GM23338 (cell line): ENCODE results near the gene DACT2. TPM values are rescaled to one million over a fixed set of nuclear protein-coding genes. Genes with fewer than 3 reads are reported as not detected.

ENCODE experiments used
- ATAC-seq: fragments of 200-7000 bp; cut with Tn5 transposase; 3 replicates; pipeline ENCODE4 v1.9.1; 2020
- DNase-seq: peaks from one replicate; pipeline ENCODE4 v3.0.0-alpha.2; 2015; ENCODE audit warnings: low spot score
- H2AFZ ChIP-seq: fragments of 200-600 bp; sonication (generic); 2 replicates; pipeline ENCODE4 v1.8.0; 2016; ENCODE audit warnings: antibody characterized with exemption, mild to moderate bottlenecking, moderate library complexity
- H3F3A ChIP-seq: fragments of 200-600 bp; sonication (generic); replicated peaks from 2 replicates; pipeline ENCODE4 v1.8.0; 2017; ENCODE audit warnings: antibody characterized with exemption, mixed run types, low read depth
- H3K27ac ChIP-seq: fragments of 200-600 bp; sonication (generic); 2 replicates; pipeline ENCODE4 v1.6.1; 2016; ENCODE audit warnings: low read depth
- H3K27me3 ChIP-seq: fragments of 200-600 bp; sonication (generic); 2 replicates; pipeline ENCODE4 v1.8.0; 2016; ENCODE audit warnings: mild to moderate bottlenecking, mixed run types, moderate library complexity; ENCODE audit not compliant: insufficient read depth
- H3K36me3 ChIP-seq: fragments of 200-600 bp; sonication (generic); 2 replicates; pipeline ENCODE4 v1.8.0; 2016; ENCODE audit warnings: mild to moderate bottlenecking; ENCODE audit not compliant: insufficient read depth
- H3K4me1 ChIP-seq: fragments of 200-600 bp; sonication (generic); 2 replicates; pipeline ENCODE4 v1.8.0; 2016; ENCODE audit warnings: mild to moderate bottlenecking, moderate library complexity; ENCODE audit not compliant: insufficient read depth
- H3K4me2 ChIP-seq: fragments of 200-600 bp; sonication (generic); 2 replicates; pipeline ENCODE4 v1.7.1; 2017; ENCODE audit warnings: mixed run types
- H3K4me3 ChIP-seq: fragments of 200-600 bp; sonication (generic); 2 replicates; pipeline ENCODE4 v1.6.1; 2016; ENCODE audit warnings: mixed run types
- H3K79me2 ChIP-seq: fragments of 200-600 bp; sonication (generic); replicated peaks from 2 replicates; pipeline ENCODE4 v1.8.0; 2017; ENCODE audit warnings: mild to moderate bottlenecking; ENCODE audit not compliant: insufficient read depth
- H3K9me2 ChIP-seq: fragments of 200-600 bp; sonication (generic); 2 replicates; pipeline ENCODE4 v1.8.0; 2017; ENCODE audit not compliant: insufficient read depth
- H4K20me1 ChIP-seq: fragments of 200-600 bp; sonication (generic); replicated peaks from 2 replicates; pipeline ENCODE4 v1.8.0; 2017; ENCODE audit warnings: mild to moderate bottlenecking; ENCODE audit not compliant: insufficient read depth
- H3K27ac Mint-ChIP-seq: 2 replicates; pipeline ENCODE4 v1.8.0; 2020; ENCODE audit warnings: inconsistent platforms, mild to moderate bottlenecking, moderate library complexity, mixed read lengths
- H3K27me3 Mint-ChIP-seq: 3 replicates; pipeline ENCODE4 v1.8.0; 2022; ENCODE audit warnings: low read depth, mild to moderate bottlenecking, moderate library complexity, mixed read lengths, inconsistent platforms; ENCODE audit not compliant: insufficient read depth, poor library complexity
- H3K36me3 Mint-ChIP-seq: 3 replicates; pipeline ENCODE4 v1.8.0; 2021; ENCODE audit warnings: low read depth, mild to moderate bottlenecking, inconsistent platforms, moderate library complexity, mixed read lengths
- H3K4me1 Mint-ChIP-seq: 3 replicates; pipeline ENCODE4 v1.8.0; 2020; ENCODE audit warnings: mild to moderate bottlenecking, inconsistent platforms, mixed read lengths
- H3K4me3 Mint-ChIP-seq: 3 replicates; pipeline ENCODE4 v1.8.0; 2021; ENCODE audit warnings: moderate library complexity, mild to moderate bottlenecking, inconsistent platforms, mixed read lengths
- H3K9me3 Mint-ChIP-seq: 3 replicates; pipeline ENCODE4 v1.8.0; 2020; ENCODE audit warnings: moderate library complexity, mild to moderate bottlenecking, inconsistent platforms, mixed read lengths
- CTCF ChIP-seq, 2 experiments: fragments of 200-600 bp in 1 of 2; sonication (generic) in 1 of 2; conservative IDR thresholded peaks; 2 replicates each; pipeline versions ENCODE4 v1.5.1 to v1.6.1; 2016 to 2017; ENCODE audit warnings: antibody characterized with exemption in 2 of 2, low read depth in 2 of 2, mild to moderate bottlenecking in 2 of 2, moderate library complexity in 1 of 2
- ETS1 ChIP-seq: IDR thresholded peaks from 2 replicates; pipeline ENCODE4 v1.6.1; 2016; ENCODE audit warnings: antibody characterized with exemption
- JUNB ChIP-seq: IDR thresholded peaks from one replicate; pipeline ENCODE4 v1.6.1; 2016; ENCODE audit warnings: antibody characterized with exemption; ENCODE audit not compliant: unreplicated experiment
- NANOG ChIP-seq: IDR thresholded peaks from 2 replicates; pipeline ENCODE4 v1.6.1; 2016; ENCODE audit warnings: antibody characterized with exemption, borderline replicate concordance
- REST ChIP-seq: IDR thresholded peaks from one replicate; pipeline ENCODE4 v1.6.1; 2018; ENCODE audit warnings: antibody characterized with exemption; ENCODE audit not compliant: unreplicated experiment
- ZNF114 ChIP-seq: fragments of 250-450 bp; sonication (Bioruptor Pico); IDR thresholded peaks from 2 replicates; pipeline ENCODE4 v1.5.0; 2020; ENCODE audit warnings: mild to moderate bottlenecking, moderate library complexity
- ZNF331 ChIP-seq: fragments of 250-450 bp; sonication (Bioruptor Pico); IDR thresholded peaks from 2 replicates; pipeline ENCODE4 v1.5.0; 2020; ENCODE audit warnings: low read depth, mild to moderate bottlenecking, moderate library complexity
- polyA plus RNA-seq: library from polyadenylated mRNA; unstranded; fragments of >200 nt; fragmentation: Nextera tagmentation; extraction: Ambion mirVana; gene quantifications from 2 replicates; pipeline ENCODE4 v1.2.1, GENCODE V29; 2016
- total RNA-seq: library from RNA; depleted of rRNA; stranded (reverse); fragments of >200 nt; shearing (Covaris generic); gene quantifications from 2 replicates; pipeline ENCODE4 v1.2.3, GENCODE V29; 2014

The DACT2 gene
- total and polyA plus RNA-seq, 2 experiments from 2014 or later, result 1.8 to 10.6 TPM

GRCh38 chr6:168277274-168277669, 42.3 kb downstream of the DACT2 start (continued):
- TF ChIP-seq REST, result no peak
- no peak for TF ChIP-seq ZNF114
- TF ChIP-seq NANOG, result no peak
- TF ChIP-seq JUNB, result no peak
- no peak for TF ChIP-seq ETS1
- TF ChIP-seq CTCF (conservative IDR thresholded peaks at IDR 0.05; ENCODE audit: low read depth in 2 of 2), result no peak

GRCh38 chr6:168276576-168277273, 42.9 kb downstream of the DACT2 start:
- no peak overlapping the region for H3K27ac ChIP-seq
- H3K9me3 Mint-ChIP-seq, result no peaks in the 10 kb centered on the region
- H3K4me1 ChIP-seq, result 0 out of 2 replicates have a peak, but pooled peaks cover 3% of the 10 kb centered on the region
- no peaks in the 10 kb centered on the region for H3F3A ChIP-seq
- H3K36me3 ChIP-seq, result no peaks in the 10 kb centered on the region
- no peaks in the 10 kb centered on the region for H3K79me2 ChIP-seq
- DNase-seq (no peak), ATAC-seq (no peak)
- no peak overlapping the region for H3K4me3 ChIP-seq
- no peaks in the 10 kb centered on the region for H3K9me2 ChIP-seq
- no peak overlapping the region for H3K4me3 Mint-ChIP-seq
- H3K36me3 Mint-ChIP-seq, result no peaks in the 10 kb centered on the region
- H4K20me1 ChIP-seq, result no peaks in the 10 kb centered on the region
- no peak overlapping the region for H3K27ac Mint-ChIP-seq
- H3K4me2 ChIP-seq, result no peak overlapping the region
- peaks cover 30% of the 10 kb centered on the region for H3K4me1 Mint-ChIP-seq
- no peak overlapping the region for H2AFZ ChIP-seq
- no peaks in the 10 kb centered on the region for H3K27me3 ChIP-seq
- H3K27me3 Mint-ChIP-seq, result peaks cover 14% of the 10 kb centered on the region
- TF ChIP-seq ZNF331 (CRISPR knock-in tag) (no peak), REST (no peak), NANOG (no peak)
